ENCODE data around the gene IGFBP1.
A peak's percentile ranks its signal among the peaks of the same experiment; 100 is the strongest.

Gene IGFBP1

GRCh38 chr7:45909561-45909960, 21.3 kb downstream of the IGFBP1 start:
- DNase-seq = no peak

- DNase-seq = no peak
Observed at GRCh38 chr7:45910855-45911254, 22.6 kb downstream of the IGFBP1 start.

DNA sequence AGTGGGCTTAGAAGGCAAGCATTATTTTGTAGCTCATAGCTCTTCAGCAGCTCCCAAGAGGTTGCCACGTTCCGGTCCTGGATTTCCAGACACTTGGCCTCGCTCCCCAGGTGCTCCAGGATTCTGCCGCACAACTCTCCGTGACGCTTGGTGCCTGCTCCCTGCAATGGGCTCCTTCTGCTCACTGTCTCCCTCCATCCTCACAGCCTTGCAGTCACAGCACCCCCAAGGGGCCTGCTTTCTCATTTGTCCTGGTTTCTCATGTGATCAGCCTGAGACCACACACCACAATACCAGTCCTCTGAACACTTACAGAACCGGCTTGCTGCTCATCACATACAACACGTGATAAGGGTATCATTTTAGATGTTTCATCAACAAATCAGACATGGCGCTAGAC, 23.0 kb downstream of the IGFBP1 start:
- DNase-seq = no peak

GRCh38 chr7:45912972-45913371, 24.7 kb downstream of the IGFBP1 start:
- DNase-seq = no peak

DNA sequence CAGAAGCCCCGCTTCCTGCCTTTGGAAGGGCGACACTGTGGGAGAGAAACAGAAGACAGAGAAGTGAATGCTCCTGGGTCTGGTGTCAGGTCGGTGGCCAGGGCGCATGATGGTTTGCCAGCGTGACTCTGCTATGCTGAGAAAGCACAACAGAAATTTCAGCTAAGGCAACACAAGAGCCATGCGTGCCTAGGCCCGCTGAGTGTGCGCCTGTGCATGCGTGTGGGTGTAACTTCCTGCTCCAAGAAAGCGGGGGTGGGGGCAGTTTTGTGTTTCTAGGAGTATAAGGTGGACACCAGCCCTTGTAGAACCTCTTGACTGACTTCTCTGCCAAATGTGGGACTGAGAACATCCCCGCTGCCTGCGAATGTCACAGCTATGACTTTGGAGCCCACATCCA, 26.6 kb downstream of the IGFBP1 start:
- no peak for DNase-seq

- no peak for DNase-seq
Observed at GRCh38 chr7:45915606-45916005, 27.3 kb downstream of the IGFBP1 start.

DNA sequence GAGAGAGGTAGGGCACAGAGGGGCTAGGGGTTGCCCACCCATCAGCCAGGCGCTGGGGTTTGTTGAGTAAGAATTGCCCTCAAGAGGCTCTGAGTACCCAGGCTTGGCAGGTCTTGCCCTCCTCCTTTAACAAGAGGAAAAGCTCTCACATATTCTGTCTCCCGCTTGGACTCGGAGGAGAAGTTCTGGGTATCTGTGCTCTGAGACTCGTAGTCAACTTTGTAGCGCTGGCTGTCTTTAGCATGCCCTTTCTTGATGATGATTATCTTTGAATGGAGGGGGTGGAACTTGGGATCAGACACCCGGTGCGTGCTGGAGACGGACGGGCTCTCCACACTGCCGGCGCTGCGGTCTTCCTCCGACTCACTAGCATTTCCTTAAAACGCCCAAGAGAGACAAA, 28.8 kb downstream of the IGFBP1 start:
- no peak for DNase-seq

DNA sequence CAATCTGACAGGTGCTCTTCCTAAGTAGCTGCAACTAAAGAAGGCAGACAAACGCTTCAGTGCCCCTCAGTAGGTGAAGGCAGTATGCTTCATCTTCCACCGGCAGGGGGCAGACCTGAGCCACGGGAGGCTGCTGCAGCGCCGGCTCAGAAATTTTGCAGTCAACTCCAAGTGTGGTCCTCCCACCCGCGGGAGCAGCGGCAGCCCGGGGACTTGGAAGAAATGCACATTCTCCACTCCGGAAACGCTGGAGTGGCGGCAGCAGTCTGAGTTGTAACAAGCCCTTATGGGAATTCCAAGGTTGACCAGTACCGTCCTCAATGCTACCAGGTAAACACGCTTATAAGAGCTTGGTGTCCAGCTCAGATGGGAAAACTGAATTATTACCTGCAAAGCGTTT, 29.4 kb downstream of the IGFBP1 start:
- DNase-seq = peak; percentile 82

- no peak for DNase-seq
Observed at GRCh38 chr7:45918556-45918955, 30.3 kb downstream of the IGFBP1 start.

GRCh38 chr7:45919231-45919784, 31.0 kb downstream of the IGFBP1 start:
- peak; percentile 8 for DNase-seq

DNA sequence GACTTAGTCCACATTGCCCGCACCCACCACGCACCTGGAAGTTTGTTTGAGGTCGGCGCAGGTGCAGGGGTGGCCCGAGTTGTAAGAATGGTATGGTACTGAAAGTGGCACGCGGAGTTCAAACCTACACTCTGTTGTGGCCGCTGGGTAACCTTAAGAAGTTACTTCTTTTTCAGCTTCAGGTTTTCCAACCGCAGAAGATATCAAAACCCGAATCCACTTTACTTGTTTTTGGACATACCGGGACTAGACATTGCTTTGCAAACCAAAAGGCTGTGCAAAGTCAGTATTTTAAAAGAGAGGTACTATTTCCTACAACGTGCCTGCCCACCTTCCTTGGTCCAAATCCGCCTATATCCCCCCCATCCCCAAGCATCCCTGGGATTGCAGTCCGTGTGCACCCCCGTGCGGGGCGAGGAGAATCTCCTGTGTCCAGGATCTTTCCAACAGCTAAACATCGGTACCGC, 31.7 kb downstream of the IGFBP1 start:
- no peak for DNase-seq

DNA sequence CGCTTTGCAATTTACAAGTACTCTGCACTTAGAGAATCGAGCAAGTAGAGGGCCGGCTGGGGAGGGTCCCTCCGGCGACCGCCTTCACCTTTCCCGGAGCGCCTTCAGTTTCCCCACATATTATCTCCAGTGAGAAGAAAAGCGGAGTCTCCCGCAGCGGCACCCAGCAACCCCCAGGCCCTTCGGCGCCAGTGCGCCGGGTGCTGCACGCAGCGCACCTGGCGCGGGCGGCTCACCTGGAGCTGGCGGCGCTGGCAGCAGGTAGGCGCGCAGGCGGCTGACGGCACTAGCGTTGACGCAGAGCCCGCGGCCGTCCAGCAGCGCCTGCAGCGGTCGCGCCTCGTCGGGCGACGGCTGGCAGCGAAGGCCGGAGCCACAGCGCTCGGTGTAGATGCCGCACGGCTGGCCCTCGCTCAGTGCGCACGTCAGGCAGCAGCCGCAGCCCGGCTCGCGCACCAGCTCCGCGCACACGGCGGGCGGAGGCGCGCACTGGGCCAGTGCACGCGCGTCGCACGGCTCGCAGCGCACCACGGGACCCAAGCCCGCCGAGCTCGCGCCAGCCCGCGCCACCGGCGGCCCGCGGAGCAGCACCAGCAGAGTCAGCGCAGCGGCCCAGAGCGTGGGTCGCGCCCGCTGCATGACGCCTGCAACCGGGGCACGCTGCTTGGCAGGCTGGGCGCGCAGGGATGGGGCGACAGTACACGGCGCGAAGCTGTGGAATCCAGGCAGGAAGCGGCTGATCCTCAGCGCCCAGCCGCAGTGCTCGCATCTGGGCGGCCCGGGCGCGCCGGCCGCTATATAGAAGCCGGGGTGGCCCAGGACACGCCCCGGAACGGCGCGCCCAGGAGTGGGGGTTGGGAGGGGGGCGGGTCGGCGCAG, 32.5 kb downstream of the IGFBP1 start, which contains the start of gene IGFBP3:
IGFBP3 (minus strand) TSS at position 771 of the 879 bp plus-strand sequence; CDS start at position 639, 132 bp downstream.
- peak; percentile 15 for DNase-seq

DNA sequence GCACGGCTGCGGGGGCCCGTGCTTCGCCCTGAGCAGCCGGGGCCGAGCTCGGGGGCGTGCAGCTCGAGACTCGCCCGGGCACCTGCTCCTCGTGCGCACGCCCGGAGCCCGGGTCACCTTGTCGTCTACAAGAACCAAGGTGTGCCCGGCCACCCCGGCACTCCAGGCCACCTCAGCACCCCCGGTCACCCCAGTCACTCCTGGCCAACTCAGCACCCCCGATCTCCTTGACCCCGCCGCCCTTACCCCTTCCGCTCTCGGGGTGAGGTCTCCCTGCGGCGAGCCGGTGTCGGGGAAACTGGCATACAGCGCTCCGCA, 33.1 kb downstream of the IGFBP1 start:
- DNase-seq = no peak

DNA sequence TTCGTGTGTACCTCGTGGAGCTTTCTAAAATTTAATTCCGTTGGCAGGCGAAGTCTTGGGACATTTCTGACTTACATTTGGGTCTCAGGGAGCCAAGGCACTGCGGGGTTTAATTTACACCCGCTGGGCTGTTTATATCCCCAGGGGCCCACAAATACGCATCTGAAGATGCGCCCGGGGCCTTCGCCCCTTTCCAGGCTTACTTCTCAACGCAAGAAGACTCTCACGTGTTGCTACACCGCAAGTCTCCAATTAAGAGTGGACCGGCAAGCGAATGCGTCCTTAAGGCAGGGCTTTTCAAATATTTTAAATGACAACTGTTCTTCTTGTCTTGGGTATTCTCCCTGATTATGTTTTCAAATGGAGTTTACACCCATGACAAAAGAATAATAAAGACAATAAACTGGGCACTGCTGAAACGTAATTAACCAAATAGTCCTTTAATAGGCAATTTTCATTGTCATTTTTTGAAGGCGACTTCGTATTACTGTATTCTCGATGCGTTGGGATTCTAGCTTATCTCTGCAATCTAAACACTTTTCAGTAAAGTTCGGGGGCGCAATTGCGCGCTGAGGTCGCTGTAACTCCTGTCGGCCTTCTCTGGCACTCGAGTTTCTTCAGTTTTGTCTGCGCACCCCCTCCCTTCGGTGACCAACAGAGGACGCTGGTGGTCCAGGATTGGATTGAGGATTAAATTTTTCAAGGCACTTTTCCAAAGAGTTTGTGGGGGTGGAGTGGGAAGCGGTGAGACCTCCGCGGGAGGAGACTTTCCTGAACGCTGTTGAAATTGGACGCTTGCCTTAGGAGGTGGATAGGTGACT, 33.6 kb downstream of the IGFBP1 start:
- DNase-seq = peak; percentile 84

DNA sequence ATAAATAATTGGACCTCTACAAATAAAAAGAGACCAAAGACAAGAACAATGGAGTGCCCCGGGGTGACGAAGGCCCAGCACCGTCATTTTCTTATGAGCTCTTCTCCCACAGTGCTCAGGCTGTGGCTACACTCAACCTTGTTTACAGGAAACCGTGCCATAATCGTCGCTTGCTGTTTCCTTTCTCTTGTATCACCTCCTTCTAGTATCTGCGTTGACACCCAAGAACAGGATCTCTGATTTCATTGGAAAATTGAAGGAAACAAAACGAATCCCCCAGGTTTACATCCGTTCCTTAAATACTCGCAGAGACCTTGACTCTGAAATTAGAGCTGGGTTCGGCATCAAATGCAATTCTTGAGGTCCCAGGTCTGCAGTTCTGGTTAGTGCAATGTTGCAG, 34.5 kb downstream of the IGFBP1 start:
- no peak for DNase-seq

- peak; percentile 65 for DNase-seq
Observed at GRCh38 chr7:45923290-45923689, 35.0 kb downstream of the IGFBP1 start.

- DNase-seq = no peak
Observed at GRCh38 chr7:45923818-45924217, 35.5 kb downstream of the IGFBP1 start.

DNA sequence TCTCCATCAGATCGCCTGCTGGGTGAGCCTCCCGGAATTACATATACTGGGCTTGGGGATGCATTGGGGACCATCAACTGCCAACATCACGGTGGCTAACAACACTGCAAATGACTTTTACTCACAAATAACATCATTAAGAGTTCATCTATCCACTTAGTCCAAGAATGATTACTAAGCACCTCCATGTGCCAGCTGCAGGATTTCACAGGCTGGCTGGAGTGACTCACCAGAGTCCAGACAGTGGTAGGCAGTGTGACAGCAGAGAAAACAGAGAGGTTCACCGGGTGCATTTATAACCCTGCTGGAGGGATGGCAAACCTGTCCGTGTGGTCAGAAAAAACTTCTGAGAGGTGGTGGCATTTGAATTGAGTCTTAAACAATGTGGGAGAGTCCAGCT, 36.0 kb downstream of the IGFBP1 start:
- DNase-seq = peak; percentile 94

DNA sequence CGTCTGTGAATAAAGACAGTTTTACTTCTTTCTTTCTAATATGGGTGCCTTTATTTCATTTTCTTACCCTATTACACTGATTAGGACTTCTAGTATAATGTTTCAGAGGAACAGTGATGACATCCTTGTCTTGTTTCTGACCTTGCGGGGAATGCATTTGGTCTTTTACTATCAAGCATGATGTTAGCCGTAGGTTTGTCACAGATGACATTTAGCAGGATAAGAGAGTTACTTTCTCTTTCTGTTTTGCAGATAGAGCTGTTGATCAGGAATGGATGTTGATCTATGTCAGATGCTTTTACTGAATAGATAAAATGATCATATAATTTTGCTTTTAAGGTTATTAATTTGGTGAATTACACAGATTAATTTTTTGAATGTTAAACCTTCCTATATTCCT, 39.4 kb downstream of the IGFBP1 start:
- no peak for DNase-seq

DNA sequence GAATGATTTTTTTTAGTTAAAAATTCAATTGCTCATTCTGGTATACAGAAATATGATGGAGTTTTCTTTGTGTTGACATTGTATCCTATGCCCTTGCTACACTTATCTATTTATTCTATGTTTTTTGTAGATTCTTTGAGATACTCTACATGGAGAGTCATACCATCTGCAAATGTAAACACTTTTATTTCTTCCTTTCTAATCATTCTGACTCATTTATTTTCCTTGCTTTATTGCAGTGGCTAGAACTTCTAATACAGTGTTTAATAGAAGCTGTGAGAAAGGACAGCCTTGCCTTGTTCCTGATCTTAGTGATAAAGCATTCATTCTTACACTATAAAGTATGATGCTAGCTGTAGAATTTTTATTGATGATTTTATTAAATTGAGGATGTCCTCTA, 42.7 kb downstream of the IGFBP1 start:
- DNase-seq = no peak

DNA sequence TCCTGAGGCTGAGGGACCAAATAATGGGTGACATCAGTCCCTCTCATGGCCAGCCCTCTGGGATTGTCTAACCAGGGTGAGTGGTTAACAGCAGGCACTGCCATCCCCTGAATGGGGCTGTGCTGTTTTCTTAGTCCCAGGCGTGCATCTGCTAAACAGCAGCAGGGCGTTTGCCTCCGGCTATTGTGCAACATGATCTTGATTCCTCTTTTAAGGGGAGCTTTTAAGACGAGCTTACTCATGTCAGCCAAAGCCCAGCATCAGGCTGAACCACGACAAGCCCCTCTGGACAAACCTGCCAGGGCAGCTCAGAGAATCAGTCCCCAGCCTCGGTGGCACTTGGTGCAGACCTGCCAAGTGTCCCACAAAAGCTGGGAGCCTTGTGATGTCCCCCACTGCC, 49.0 kb downstream of the IGFBP1 start:
- DNase-seq = no peak

- no peak for DNase-seq
Observed at GRCh38 chr7:45937862-45938261, 49.6 kb downstream of the IGFBP1 start.

DNA sequence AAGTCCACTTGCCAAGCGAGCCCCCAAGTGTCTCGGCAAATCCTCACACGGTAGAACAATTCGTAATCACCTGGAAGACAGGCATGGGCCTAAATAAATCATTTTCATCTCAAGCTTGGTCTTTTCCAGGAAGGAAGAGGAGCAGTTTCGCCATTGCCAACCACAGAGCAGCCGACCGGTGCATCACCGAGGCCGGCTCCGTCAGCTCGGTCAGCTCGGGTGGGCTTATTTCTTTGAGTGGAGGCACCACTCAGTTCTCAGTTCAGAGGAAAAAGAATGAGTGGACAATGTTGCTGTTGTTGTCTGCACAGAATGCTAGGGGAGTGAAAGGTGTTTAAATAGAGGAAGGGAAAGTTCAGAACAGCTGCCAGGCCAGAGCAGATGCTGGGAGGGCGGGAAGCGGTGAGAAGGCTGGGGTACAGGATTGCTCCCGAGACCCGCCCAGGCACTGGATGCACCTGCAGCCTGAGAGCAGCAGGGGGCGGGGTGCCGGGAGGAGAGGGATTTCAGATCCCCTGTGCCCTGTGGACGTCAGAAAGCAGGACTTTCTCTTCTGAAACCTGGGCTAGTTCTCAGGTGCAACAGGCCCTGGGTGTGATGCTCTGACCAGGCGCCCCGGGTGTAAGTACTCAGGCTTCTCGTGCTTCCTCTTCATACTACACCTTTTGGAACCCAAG, 50.5 kb downstream of the IGFBP1 start:
- no peak for DNase-seq

Measured in kidney glomerular epithelial cell (primary cell).